RKO (cell line): ENCODE data around the gene CRMP1.

Experiments used
- DNase-seq: peaks from one replicate; pipeline ENCODE4 v3.0.0-alpha.2; 2016; ENCODE audit warnings: low spot score

Gene CRMP1

GRCh38 chr4:5919571-5919970 lies 26.7 kb upstream of the CRMP1 start:
- DNase-seq: no peak

DNA sequence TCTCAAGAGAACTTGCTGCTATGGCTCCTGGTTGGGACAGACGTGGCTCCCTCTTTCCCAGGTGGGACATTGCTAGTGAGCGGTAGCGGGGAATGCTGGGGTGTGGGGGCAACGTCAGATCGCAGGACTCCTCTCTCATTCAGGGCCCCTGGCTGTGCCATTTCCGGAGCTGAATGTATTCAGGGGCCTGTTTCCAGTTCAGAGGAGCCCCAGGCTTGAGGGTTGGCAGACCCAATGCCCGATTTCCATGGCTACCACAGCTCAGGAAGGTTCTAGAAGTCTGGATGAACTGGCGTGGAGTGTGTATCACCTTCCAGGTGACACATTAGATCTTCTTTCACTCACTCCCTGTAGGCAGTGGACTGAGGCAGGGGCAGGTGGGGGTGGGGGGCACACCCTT lies 26.2 kb upstream of the CRMP1 start:
- DNase-seq: no peak

- no peak for DNase-seq
These were observed 25.6 kb upstream of the CRMP1 start for GRCh38 chr4:5918331-5918985.

DNA sequence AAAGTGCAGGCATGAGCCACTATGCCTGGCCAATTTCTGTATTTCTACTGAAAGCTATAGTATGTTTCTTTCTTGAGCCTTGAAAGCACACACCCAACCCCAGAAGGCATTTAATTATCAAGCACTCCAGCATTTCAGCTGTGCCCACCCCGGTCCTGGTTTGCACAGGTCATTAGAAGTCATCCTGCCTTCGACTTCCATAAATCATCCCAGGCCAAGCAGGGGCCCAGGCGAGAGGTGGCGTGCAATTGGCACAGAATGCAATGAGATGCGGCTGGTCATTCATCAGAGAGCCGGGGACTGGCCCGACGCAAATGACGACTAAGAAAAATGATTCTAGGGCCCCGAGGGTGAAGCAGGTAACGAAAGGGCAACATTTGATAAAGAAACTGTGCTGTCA lies 24.8 kb upstream of the CRMP1 start:
- DNase-seq: no peak

- no peak for DNase-seq
These were observed 23.3 kb upstream of the CRMP1 start for GRCh38 chr4:5916229-5916628.

GRCh38 chr4:5913454-5913853 lies 20.6 kb upstream of the CRMP1 start:
- no peak for DNase-seq

- DNase-seq: no peak
These were observed 19.7 kb upstream of the CRMP1 start for GRCh38 chr4:5912614-5913019.

DNA sequence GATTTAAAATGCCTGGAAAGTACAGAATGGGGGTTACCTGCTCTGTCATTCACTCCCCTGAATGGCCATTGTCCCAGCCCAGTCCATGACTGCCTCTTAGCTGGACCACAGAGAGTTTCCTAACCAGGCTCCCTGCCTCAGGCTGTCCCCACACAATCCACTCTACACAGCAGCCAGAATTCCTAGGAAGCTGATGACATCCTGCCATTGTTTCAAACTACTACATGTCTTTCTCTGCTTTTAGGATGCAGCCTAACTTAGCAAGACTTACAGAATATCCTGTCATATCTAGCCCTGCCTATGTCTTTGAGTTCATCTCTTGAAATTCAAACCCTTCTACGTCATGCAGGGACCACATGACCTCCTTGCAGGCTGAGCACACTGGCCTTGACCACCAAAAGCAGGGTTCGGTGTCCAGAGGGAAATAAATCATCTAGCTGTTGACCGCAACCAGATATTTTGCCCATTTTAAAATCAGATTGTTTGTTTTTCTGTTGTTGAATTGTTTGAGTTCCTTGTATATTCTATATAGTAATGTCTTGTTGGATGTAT lies 16.1 kb upstream of the CRMP1 start:
- DNase-seq: no peak

- DNase-seq: no peak
These were observed 13.3 kb upstream of the CRMP1 start for GRCh38 chr4:5906191-5906590.

DNA sequence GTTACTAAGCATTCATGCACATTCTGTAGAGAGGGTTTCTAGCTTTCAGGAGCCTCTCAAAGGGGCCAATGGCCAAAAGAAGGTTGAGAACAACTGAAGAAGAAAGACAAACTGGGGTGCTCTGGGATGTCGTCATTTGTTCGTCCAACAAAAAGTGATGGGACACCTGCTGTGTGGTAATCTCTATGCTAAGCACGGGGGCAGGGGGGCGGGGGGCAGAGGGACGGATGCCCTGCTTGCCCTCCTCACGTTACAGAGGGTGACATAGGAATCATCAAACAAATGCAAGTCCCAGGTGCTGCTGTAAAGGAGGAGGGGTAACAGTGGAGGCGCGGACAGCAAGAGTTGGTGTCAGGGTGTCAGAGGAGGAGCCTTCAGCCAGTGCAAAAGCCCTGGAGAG lies 12.8 kb upstream of the CRMP1 start:
- DNase-seq: no peak

DNA sequence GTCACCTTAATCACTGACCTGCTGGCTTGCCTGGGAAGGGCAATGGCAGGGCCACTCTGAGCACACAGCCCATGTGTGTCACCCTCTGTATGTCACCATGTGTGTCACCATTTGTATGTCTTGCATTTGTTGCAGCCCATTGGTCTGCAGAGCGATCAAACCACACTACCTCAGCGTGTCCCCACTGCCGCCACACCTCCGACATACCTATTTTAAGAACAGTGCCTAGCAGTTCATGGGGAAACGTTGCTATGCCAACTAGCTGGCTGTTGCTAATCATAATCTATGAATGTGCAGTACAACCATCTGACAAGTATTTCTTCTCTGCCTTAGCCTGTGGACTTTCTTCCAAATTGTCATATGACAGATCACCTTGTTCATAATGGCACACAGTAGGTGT lies 8.0 kb upstream of the CRMP1 start:
- DNase-seq: no peak

DNA sequence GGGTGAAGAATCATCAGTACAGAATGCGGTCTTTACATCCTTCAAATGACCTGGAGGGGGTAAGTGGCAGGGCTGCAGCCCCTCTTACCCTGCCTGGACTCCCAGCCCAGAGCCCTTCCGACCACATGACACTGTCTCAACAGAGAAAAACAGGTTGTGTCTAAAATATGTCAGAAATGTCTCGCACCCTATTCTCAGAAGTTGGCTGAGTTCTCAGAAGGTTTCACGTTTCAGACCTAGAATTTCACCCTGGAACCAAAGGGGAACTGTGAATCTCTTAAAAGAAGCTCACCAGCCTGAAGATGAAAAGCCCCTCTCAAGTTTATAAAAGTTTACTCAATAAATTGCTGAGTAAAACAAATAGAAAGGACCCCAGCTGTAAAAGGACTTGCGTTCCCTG lies 7.0 kb upstream of the CRMP1 start:
- no peak for DNase-seq

DNA sequence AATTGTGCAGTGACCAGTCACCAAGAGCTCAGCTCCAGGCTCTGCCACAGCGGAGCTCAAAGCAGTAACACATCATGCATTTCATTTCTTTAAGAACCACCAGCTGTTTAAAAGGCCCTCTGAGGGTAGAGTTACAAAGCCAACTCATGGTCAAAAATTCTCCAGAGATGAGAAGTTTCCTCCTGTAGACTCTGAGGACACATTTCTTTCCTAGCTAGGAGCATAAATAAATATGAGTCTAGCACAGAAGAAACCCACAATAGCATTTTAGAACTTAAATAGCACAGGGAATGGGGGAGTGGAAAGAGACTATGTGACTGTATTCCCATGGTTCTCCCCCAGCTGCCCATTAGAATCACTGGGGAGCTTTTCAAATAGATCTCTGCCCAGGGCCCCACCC lies 6.5 kb upstream of the CRMP1 start:
- DNase-seq: no peak

DNA sequence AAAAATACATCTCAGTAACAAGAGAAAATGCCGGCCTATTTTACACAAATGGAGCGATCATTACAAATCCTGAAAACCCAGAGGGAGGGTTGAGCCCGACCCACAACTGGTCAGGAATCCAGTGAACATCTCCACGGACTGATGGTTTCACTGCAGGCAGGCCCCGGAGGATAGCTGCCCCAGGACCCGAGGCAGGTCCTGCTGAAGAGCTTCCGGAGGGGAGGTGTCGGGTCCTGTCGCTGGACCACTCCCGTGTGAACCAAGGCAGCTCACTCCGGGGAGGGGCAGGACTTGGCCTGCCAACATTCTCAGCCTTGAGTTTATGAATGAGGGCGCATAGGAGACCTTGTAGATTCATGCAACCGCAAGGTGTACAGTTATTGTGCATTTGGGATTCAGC lies 4.8 kb upstream of the CRMP1 start:
- DNase-seq: no peak

- DNase-seq: no peak
These were observed 2.4 kb upstream of the CRMP1 start for GRCh38 chr4:5895287-5895686.

GRCh38 chr4:5894266-5894665 lies 1.4 kb upstream of the CRMP1 start:
- no peak for DNase-seq

DNA sequence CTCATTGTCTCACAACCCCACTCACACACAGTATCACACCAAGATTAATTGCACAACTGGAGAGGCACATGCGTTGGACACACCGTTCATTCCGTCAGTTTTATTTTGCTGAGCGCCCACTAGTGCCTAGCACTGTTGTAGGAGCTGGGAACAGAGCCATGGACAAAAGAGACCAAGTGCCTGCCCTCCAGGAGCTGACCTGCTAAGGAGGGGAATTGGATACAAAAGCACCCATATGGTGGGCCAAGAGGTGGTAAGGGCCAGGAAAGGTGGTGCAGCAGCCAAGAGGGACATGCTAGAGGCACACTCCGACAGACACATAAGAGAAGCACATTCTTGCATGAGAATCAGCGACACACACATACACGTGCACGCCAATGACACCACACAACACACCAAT lies 705 bp upstream of the CRMP1 start:
- no peak for DNase-seq

DNA sequence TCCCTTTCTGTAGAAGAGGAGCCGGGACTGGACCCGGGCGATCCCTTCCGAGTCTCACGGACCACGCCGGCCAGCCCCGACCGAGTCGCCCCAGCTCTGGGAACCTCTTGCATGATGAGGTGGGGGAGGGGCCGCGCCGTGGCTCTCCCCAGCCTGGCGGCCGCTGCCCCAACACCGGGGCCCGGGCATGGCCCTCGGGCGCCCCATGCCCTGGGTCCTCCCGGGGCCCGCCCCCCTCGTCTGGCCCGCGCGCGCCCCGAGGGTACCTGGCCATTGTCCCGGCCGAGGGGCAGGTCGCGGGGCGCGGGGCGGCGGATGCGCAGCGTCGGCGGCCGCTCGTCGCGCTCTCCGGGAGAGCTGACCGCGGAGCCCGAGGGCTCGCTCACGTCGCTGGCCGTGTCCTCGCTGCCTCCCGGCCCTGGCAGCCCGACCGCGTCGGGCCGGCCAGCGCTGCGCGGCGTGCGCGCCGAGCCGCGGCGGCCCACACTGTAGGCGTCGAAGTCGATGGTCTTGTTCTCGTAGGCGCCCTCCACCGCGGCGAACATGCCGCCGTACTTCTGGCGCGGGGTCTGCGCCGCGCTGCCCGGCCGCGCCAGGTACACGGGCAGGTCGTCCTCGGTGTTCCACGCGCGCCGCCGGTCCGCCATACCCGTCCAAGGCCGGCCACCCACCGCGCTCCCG lies 423 bp downstream of the CRMP1 start:
- no peak for DNase-seq

DNA sequence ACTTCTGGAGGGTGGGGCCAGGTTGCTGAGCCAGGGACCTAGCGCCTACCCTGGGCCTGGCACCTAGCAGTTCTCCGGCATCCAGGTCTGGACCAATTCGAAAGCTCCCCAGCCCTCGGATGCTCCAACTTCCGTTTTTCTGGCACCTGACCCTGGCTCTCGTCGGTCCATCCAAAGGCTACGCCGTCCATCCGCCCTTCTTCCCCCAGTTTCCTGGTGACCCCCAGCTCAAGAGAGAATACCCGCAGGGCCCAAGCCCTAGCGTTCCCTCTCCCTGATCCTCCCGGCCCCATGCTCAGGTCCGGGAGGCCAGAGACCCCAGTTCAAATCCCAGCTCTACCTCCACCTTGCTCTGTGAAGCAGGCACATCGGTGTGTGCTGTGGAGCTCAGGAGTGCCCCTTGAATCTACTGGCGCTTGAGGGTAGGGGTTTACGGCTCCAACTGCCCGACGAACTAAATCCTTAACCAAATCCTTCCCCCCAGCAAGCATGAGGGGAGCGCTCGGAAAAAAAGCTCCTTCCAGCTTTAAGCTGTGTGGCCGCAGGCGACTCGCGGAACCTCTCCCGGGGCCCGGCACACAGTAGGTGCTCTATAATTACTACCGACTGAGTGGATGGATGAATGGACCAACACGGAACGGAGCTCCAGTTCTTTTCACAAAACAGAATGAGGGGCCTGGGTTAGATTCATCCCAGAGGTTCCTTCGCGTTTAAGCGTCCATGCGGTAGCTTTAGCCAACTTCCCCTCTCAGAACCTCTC lies 1.1 kb downstream of the CRMP1 start:
- DNase-seq: no peak

GRCh38 chr4:5890063-5890727 lies 2.7 kb downstream of the CRMP1 start:
- no peak for DNase-seq

- no peak for DNase-seq
These were observed 3.7 kb downstream of the CRMP1 start for GRCh38 chr4:5889002-5889696.
